BLaER1 (cell line): ENCODE measurements around the gene ZFP36L2.

Experiments used
- H3K27ac ChIP-seq: shearing (Covaris generic); formaldehyde crosslinking; 2 replicates; pipeline ENCODE4 v1.8.1; 2022
- H3K27me3 ChIP-seq: shearing (Covaris generic); formaldehyde crosslinking; 2 replicates; pipeline ENCODE4 v1.8.1; 2022
- H3K36me3 ChIP-seq: shearing (Covaris generic); formaldehyde crosslinking; 2 replicates; pipeline ENCODE4 v1.8.1; 2022
- H3K4me1 ChIP-seq: shearing (Covaris generic); formaldehyde crosslinking; 2 replicates; pipeline ENCODE4 v1.8.1; 2022
- H3K4me2 ChIP-seq: shearing (Covaris generic); formaldehyde crosslinking; 2 replicates; pipeline ENCODE4 v1.8.1; 2022
- H3K4me3 ChIP-seq: shearing (Covaris generic); formaldehyde crosslinking; 2 replicates; pipeline ENCODE4 v1.8.1; 2022
- H3K9ac ChIP-seq: shearing (Covaris generic); formaldehyde crosslinking; 2 replicates; pipeline ENCODE4 v1.8.1; 2022
- H3K9me3 ChIP-seq: shearing (Covaris generic); formaldehyde crosslinking; 2 replicates; pipeline ENCODE4 v1.8.1; 2022
- H4K20me1 ChIP-seq: shearing (Covaris generic); formaldehyde crosslinking; 2 replicates; pipeline ENCODE4 v1.8.1; 2022
- Cebpa-rat ChIP-seq: shearing (Covaris generic); IDR thresholded peaks from 2 replicates; pipeline ENCODE4 v1.8.1; 2022

Gene ZFP36L2

GRCh38 chr2:43220760-43221123 lies 5.7 kb downstream of the ZFP36L2 start:
- no peak for TF ChIP-seq Cebpa-rat
- no peaks in the 10 kb centered on the region for H3K27me3 ChIP-seq
- peak overlapping the region; percentile 89 for H3K4me2 ChIP-seq
- H3K9ac ChIP-seq = peak overlapping the region; percentile 98
- peaks cover 43% of the 10 kb centered on the region for H3K36me3 ChIP-seq
- peak overlapping the region; percentile 97 for H3K27ac ChIP-seq
- H3K4me1 ChIP-seq = peaks cover 64% of the 10 kb centered on the region
- H3K4me3 ChIP-seq = peak overlapping the region; percentile 88
- peaks cover 44% of the 10 kb centered on the region for H4K20me1 ChIP-seq
- H3K9me3 ChIP-seq = no peaks in the 10 kb centered on the region

- no peaks in the 10 kb centered on the region for H3K9me3 ChIP-seq
These were observed 6.1 kb downstream of the ZFP36L2 start for GRCh38 chr2:43220229-43220751.

GRCh38 chr2:43219383-43220228 lies 6.8 kb downstream of the ZFP36L2 start:
- Histone ChIP-seq H3K4me3 (peak overlapping the region; percentile 88), H3K36me3 (peaks cover 31% of the 10 kb centered on the region), H4K20me1 (peaks cover 32% of the 10 kb centered on the region), H3K4me2 (peak overlapping the region; percentile 89), H3K4me1 (peaks cover 76% of the 10 kb centered on the region), H3K27ac (peak overlapping the region; percentile 97), H3K9ac (peak overlapping the region; percentile 98), H3K9me3 (no peaks in the 10 kb centered on the region), H3K27me3 (no peaks in the 10 kb centered on the region)
- no peak for TF ChIP-seq Cebpa-rat

More at GRCh38 chr2:43220229-43220751, 6.1 kb downstream of the ZFP36L2 start:
- H3K9ac ChIP-seq = peak overlapping the region; percentile 98
- peaks cover 69% of the 10 kb centered on the region for H3K4me1 ChIP-seq
- H3K27me3 ChIP-seq = no peaks in the 10 kb centered on the region
- peak overlapping the region; percentile 89 for H3K4me2 ChIP-seq
- H3K4me3 ChIP-seq = peak overlapping the region; percentile 88
- TF ChIP-seq Cebpa-rat = no peak
- H3K36me3 ChIP-seq = peaks cover 38% of the 10 kb centered on the region
- peak overlapping the region; percentile 97 for H3K27ac ChIP-seq
- H4K20me1 ChIP-seq = peaks cover 39% of the 10 kb centered on the region

GRCh38 chr2:43218702-43219382 lies 7.6 kb downstream of the ZFP36L2 start:
- peak overlapping the region; percentile 89 for H3K4me2 ChIP-seq
- no peaks in the 10 kb centered on the region for H3K9me3 ChIP-seq
- H3K36me3 ChIP-seq = peaks cover 24% of the 10 kb centered on the region
- peak overlapping the region; percentile 88 for H3K4me3 ChIP-seq
- H3K27me3 ChIP-seq = no peaks in the 10 kb centered on the region
- H3K27ac ChIP-seq = peak overlapping the region; percentile 97
- TF ChIP-seq Cebpa-rat = no peak
- H3K4me1 ChIP-seq = peaks cover 83% of the 10 kb centered on the region
- peak overlapping the region; percentile 98 for H3K9ac ChIP-seq
- H4K20me1 ChIP-seq = peaks cover 25% of the 10 kb centered on the region

GRCh38 chr2:43218155-43218701 lies 8.2 kb downstream of the ZFP36L2 start:
- peak overlapping the region; percentile 98 for H3K9ac ChIP-seq
- peaks cover 19% of the 10 kb centered on the region for H4K20me1 ChIP-seq
- no peak for TF ChIP-seq Cebpa-rat
- peak overlapping the region; percentile 97 for H3K27ac ChIP-seq
- H3K4me1 ChIP-seq = peaks cover 89% of the 10 kb centered on the region
- H3K4me3 ChIP-seq = peak overlapping the region; percentile 88
- H3K36me3 ChIP-seq = peaks cover 17% of the 10 kb centered on the region
- H3K4me2 ChIP-seq = peak overlapping the region; percentile 89
- H3K9me3 ChIP-seq = no peaks in the 10 kb centered on the region
- no peaks in the 10 kb centered on the region for H3K27me3 ChIP-seq

GRCh38 chr2:43217228-43218154 lies 8.9 kb downstream of the ZFP36L2 start:
- TF ChIP-seq Cebpa-rat = no peak
- H3K27ac ChIP-seq = peak overlapping the region; percentile 97
- H3K4me2 ChIP-seq = peak overlapping the region; percentile 89
- peaks cover 10% of the 10 kb centered on the region for H3K36me3 ChIP-seq
- H3K4me1 ChIP-seq = peaks cover 96% of the 10 kb centered on the region
- no peaks in the 10 kb centered on the region for H3K9me3 ChIP-seq
- peak overlapping the region; percentile 88 for H3K4me3 ChIP-seq
- H3K9ac ChIP-seq = peak overlapping the region; percentile 98
- H4K20me1 ChIP-seq = peaks cover 11% of the 10 kb centered on the region
- no peaks in the 10 kb centered on the region for H3K27me3 ChIP-seq

- Histone ChIP-seq H3K4me2 (peak overlapping the region; percentile 89), H3K4me1 (peaks cover 96% of the 10 kb centered on the region), H3K27me3 (no peaks in the 10 kb centered on the region), H3K4me3 (no peak overlapping the region), H3K9ac (peak overlapping the region; percentile 1; the same call in 1 of the 2 replicates), H3K27ac (peak overlapping the region; percentile 97), H4K20me1 (peaks cover 3% of the 10 kb centered on the region), H3K9me3 (no peaks in the 10 kb centered on the region), H3K36me3 (0 out of 2 replicates have a peak, but pooled peaks cover 1% of the 10 kb centered on the region)
- TF ChIP-seq Cebpa-rat = no peak
These were observed 9.8 kb downstream of the ZFP36L2 start for GRCh38 chr2:43216629-43217028.

- H3K27ac ChIP-seq = peak overlapping the region; percentile 97; the same call in 1 of the 2 replicates
- no peaks in the 10 kb centered on the region for H3K27me3 ChIP-seq
- no peak overlapping the region for H3K4me3 ChIP-seq
- peak overlapping the region; percentile 89 for H3K4me2 ChIP-seq
- TF ChIP-seq Cebpa-rat = no peak
- no peaks in the 10 kb centered on the region for H4K20me1 ChIP-seq
- no peaks in the 10 kb centered on the region for H3K36me3 ChIP-seq
- H3K9me3 ChIP-seq = no peaks in the 10 kb centered on the region
- H3K4me1 ChIP-seq = peaks cover 96% of the 10 kb centered on the region
- 0 out of 2 replicates have a peak overlapping the region, but pooled peaks have one; percentile 1 for H3K9ac ChIP-seq
These were observed 10.6 kb downstream of the ZFP36L2 start for GRCh38 chr2:43215673-43216255.
